HG02642 (cell line): Measurements from ENCODE around the gene NCAPG2.
A peak's percentile ranks its signal among the peaks of the same experiment; 100 is the strongest.
"Not testable (repeated sequence)": the region's sequence is repeated elsewhere in the genome, so short reads cannot be mapped to it uniquely, and the experiment has no call there.

Experiments
- ATAC-seq: cut with Tn5 transposase; IDR thresholded peaks from one replicate; pipeline ENCODE4 v1.9.1; 2021; ENCODE audit warnings: mild to moderate bottlenecking; ENCODE audit not compliant: unreplicated experiment, poor library complexity

The NCAPG2 gene

DNA sequence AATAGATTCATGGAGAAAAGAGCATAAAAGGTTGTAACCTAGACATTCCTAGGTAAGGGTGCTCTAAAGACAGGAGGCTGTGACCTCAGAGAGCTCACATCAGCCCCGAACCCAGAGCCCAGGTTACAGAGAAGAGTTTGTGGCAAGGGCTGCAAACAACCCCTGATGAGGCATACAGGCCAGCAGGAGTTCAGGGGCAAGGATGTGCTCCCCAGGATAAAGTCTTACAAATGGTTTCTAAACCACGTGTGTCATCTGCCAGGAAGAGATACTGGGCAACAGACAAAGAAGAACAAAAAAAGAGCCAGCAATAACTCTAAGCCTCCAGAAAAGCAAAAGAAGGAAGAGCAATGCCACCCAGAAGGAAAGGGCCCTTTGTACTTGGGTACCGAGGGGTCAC, 27.7 kb downstream of the NCAPG2 start:
- ATAC-seq, result no peak

DNA sequence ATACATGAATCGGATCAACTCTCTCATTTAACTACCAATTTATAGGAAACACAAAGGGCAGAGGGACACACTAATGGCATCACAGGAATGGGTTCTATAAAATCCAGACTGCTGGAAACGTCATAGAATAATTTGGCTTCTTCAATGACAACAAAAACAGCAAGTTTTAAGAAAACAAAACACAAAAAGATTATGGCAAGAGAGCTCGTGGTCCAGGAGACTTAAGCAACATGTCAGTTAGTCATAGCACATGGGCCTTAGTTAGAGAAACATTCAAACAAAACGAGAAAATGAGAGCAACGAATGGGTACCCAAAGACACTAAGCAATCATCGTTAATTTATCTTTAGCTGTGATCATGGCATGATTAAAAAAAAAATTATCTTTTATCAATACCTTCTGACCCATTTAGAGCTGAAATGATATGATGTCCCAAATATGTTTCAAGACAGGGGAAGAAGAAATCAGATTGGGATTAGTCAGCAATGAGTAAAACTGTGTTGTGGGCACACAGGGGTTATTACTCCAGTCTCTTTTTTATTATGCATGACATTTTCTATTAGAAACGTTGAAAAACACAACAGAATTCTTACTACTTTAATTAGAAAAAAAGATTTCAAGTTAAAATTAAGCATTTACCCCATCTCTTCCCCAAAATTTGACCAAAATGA, 28.3 kb downstream of the NCAPG2 start:
- ATAC-seq, result no peak

DNA sequence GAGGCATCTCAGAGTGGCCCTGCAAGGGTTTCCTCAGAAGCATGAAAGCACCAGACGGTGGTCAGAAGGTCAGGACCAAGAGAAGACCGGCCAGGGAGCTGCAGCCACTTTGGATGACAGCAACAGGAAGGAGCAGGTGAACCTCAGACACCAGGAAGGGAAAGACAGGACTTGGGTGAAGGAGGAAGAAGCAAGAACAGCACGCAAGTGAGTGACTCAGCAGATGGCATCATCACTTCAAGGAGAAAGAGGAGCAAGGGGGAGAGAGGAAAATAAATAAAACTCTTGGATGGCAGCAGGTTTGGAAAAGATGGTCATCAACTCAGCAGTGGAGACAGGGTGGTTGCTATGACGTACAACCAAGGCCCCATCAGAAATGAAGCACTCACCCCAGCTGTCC, 31.6 kb downstream of the NCAPG2 start:
- ATAC-seq, result no peak

DNA sequence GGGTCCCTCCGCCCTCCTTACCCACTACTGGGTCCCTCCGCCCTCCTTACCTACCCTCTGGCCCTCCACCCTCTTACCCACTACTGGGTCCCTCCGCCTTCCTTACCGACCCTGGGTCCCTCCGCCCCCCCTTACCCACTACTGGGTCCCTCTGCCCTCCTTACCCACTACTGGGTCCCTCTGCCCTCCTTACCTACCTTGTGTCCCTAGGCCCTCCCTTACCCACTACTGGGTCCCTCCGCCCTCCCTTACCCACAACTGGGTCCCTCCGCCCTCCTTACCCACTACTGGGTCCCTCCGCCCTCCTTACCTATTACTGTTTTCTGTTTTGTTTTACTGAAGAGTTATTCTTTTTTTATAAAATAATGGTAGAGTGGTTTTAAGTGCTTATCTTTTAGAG, 36.5 kb downstream of the NCAPG2 start:
- not testable (repeated sequence) for ATAC-seq

- not testable (repeated sequence) for ATAC-seq
These were observed 37.5 kb downstream of the NCAPG2 start for GRCh38 chr7:158666966-158667678.

DNA sequence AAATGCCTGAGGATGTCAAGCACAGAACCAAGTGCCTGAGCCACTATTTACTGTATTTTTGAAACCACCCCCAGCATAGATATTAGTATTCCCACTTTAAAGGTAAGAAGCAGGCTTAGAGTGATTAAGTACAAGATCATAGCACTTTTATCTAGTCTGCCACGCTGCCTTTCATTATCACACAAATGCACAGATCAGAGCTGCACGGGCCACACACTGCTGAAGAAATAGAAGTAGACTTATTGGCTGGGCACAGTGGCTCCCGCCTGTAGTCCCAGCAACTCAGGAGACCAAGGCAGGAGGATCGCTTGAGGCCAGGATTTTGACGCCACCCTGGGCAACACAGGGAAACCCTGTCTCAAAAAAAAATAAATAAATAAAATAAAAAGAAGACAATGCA, 38.2 kb downstream of the NCAPG2 start:
- no peak for ATAC-seq

DNA sequence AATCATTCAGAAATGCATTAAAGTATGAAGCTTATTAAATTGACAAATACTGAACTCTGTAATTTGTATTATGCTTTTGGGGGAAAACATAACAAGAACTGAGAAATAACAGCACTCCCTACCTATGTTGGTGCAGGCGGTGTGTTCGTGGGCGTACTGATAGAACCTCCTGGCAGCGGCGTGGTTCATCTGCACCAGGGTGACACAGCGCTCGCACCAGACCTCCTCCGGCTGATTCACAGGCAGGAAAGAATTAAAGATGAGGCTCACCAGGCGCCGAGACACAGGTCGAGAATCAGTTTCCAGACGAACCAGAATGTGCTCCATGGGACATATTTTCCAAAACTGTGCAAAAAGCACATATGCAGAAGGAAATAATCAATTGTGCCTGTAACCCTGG, 40.2 kb downstream of the NCAPG2 start:
- ATAC-seq, result no peak

- no peak for ATAC-seq
These were observed 41.2 kb downstream of the NCAPG2 start for GRCh38 chr7:158663428-158663741.

DNA sequence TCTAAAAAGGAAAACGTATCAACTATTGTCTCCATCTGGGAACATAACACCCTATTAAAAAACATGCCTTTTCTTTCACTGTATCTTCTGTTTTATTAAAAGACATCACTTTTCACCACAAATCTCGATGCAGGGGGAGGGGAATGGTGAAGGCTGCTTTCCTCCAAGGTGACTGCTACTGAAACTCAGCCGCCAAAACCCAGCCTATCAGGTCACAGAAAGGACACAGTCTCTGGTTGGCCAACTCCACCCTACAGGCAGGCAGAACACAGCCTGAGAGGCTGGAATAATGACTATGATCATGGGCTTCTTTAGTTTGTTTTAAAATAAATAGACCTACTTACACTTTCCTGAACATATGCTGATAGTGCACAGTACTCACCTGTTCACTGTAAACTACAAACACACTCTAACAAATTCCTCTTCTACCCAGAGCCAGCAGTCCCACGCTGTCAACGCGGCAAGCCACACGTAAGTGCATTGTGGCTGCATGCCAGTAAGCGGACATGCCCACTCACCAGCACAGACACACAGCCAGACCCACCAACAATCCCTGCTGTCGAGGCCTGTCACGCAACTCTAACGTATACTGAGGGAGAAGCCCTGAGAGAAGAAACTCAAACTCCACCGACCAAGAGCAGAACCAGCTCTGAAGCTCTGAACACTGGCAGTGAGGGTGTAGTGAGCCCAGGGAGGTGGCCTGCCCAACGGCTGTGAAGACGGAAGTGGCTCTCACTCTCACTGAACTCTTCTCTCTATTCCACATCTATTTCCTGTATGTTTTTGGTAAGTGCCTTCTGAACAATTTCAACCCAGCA, 41.8 kb downstream of the NCAPG2 start:
- ATAC-seq, result no peak

GRCh38 chr7:158658475-158658874, 46.1 kb downstream of the NCAPG2 start:
- ATAC-seq, result no peak

GRCh38 chr7:158657189-158657746, 47.3 kb downstream of the NCAPG2 start:
- peak; percentile 40 for ATAC-seq

GRCh38 chr7:158655931-158656441, 48.6 kb downstream of the NCAPG2 start:
- ATAC-seq, result peak; percentile 95

DNA sequence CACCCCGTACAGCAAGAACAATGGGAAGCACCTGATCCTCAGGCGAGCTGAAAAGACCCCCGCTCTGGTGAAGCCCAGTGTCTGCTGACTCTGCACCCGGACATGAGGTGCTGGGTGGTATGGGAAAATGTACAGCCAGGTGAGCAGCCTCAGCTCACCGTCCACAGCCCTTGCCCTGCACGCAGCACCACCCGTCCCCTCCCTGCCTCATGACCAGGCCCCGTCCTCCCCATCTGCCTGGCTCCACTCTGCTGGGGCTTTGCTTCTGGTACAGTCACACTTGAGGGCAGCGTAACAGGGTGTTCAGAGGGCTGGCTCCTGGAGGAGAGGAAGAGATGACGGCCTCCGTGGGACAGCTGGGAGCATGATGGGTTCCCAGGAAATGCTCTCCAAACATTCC, 49.1 kb downstream of the NCAPG2 start:
- ATAC-seq, result no peak

GRCh38 chr7:158651968-158652565, 52.5 kb downstream of the NCAPG2 start:
- ATAC-seq, result no peak

DNA sequence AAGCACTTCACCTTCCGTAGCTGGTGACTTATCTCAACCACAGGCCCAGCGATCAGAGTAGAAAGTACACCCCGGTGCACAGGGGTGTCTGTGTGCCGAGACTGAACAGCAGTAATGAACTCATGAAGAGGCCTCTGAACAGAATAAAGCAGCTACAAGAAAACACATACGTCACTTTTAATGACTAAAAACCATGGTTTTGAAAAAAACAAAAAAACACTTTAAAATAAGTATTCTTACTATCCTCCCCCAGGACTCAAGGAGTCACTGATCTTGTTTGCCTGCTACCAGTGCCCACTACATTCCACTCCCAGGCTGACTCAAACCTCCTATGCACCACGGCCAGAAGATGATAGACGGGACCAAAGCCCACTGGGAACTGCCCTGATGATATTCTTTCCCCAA, 53.8 kb downstream of the NCAPG2 start:
- no peak for ATAC-seq

GRCh38 chr7:158649279-158649678, 55.3 kb downstream of the NCAPG2 start:
- ATAC-seq, result no peak

- ATAC-seq, result no peak
These were observed 55.8 kb downstream of the NCAPG2 start for GRCh38 chr7:158648787-158649186.

DNA sequence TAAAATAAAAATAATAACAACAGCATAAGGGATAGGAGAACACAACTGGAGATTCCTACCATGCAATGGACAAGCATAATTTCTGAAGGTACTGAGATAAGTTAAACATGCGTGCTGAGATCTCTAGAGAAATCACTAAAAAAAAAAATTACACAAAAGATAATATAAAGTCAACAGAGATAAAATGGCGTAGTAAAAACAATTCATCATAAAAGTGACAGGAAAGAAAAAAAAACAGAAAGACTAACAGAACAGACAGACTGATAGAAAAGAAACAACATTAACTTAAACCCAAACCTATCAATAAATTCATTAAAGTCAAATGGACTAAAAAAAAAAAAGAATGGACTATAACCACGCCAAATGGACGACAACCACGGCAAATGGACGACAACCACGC, 56.4 kb downstream of the NCAPG2 start:
- no peak for ATAC-seq

- no peak for ATAC-seq
These were observed 57.2 kb downstream of the NCAPG2 start for GRCh38 chr7:158647475-158647792.

GRCh38 chr7:158646766-158647474, 57.7 kb downstream of the NCAPG2 start:
- no peak for ATAC-seq
